Natural killer cell (primary cell): ENCODE results near the gene TEKTIP1. TPM values are rescaled to one million over a fixed set of nuclear protein-coding genes. Genes with fewer than 3 reads are reported as not detected.

Source experiments
- ATAC-seq, 3 donors: fragments of 150-1000 bp in 2 of 3; fragments of 200-7000 bp in 1 of 3; cut with Tn5 transposase; 1 replicate in 1 of 3; 2 replicates in 2 of 3; pipeline ENCODE4 v1.10.0; 2021; ENCODE audit warnings: mild to moderate bottlenecking in 2 of 3, moderate library complexity in 2 of 3
- DNase-seq, 2 donors: peaks; one replicate each; pipeline versions ENCODE4 v3.0.0 to v3.0.0-alpha.2; 2013 to 2021; ENCODE audit warnings: mixed read lengths in 1 of 2
- H3K27ac ChIP-seq: one replicate; pipeline ENCODE4 v1.5.1; 2013; ENCODE audit warnings: mild to moderate bottlenecking, low read length
- H3K27me3 ChIP-seq: one replicate; pipeline ENCODE4 v1.6.1; 2013; ENCODE audit warnings: low read length; ENCODE audit not compliant: control insufficient read depth, insufficient read depth
- H3K36me3 ChIP-seq: one replicate; pipeline ENCODE4 v1.6.1; 2013; ENCODE audit warnings: low read length; ENCODE audit not compliant: control insufficient read depth, insufficient read depth
- H3K4me1 ChIP-seq: one replicate; pipeline ENCODE4 v1.6.1; 2013; ENCODE audit warnings: low read length; ENCODE audit not compliant: control insufficient read depth, insufficient read depth
- H3K4me3 ChIP-seq: one replicate; pipeline ENCODE4 v1.5.1; 2013; ENCODE audit warnings: low read length
- H3K9me3 ChIP-seq: one replicate; pipeline ENCODE4 v1.6.1; 2013; ENCODE audit warnings: low read length; ENCODE audit not compliant: control insufficient read depth, insufficient read depth
- H3K27ac Mint-ChIP-seq, 2 donors: one replicate each; pipeline ENCODE4 v1.8.0; 2022; ENCODE audit warnings: mild to moderate bottlenecking in 2 of 2, mixed read lengths in 2 of 2, moderate library complexity in 1 of 2
- H3K27me3 Mint-ChIP-seq, 2 donors: one replicate each; pipeline ENCODE4 v1.8.0; 2022; ENCODE audit warnings: low read depth in 2 of 2, mixed read lengths in 2 of 2
- H3K36me3 Mint-ChIP-seq: one replicate; pipeline ENCODE4 v1.8.0; 2022; ENCODE audit warnings: mixed read lengths
- H3K4me1 Mint-ChIP-seq, 2 donors: one replicate each; pipeline ENCODE4 v1.8.0; 2022; ENCODE audit warnings: mixed read lengths in 2 of 2
- H3K4me3 Mint-ChIP-seq: one replicate; pipeline ENCODE4 v1.8.0; 2022; ENCODE audit warnings: mild to moderate bottlenecking, moderate library complexity, mixed read lengths
- H3K9me3 Mint-ChIP-seq, 2 donors: one replicate each; pipeline ENCODE4 v1.8.0; 2022; ENCODE audit warnings: mixed read lengths in 2 of 2
- CTCF ChIP-seq: fragments of 200-600 bp; IDR thresholded peaks from one replicate; pipeline ENCODE4 v1.8.0; 2022; ENCODE audit warnings: antibody characterized with exemption
- whole genome bisulfite sequencing: methylation state at CpG from one replicate; pipeline ENCODE4 v1.1.7; 2013; ENCODE audit warnings: missing lambda C conversion rate; ENCODE audit not compliant: insufficient coverage; 5-methylcytosine and 5-hydroxymethylcytosine counted together
- intact Hi-C: fragments of 100-400 bp; cut with micrococcal nuclease; formaldehyde crosslinking; loops from one replicate; pipeline ENCODE4 v1.14.2; 2022
- total RNA-seq, 4 donors: library from RNA; stranded (reverse); fragments of 120-200 nt in 1 of 4; gene quantifications; one replicate each; pipeline versions ENCODE4 v1.2.3 to v1.2.4, GENCODE V29; 2013 to 2022

Gene TEKTIP1
- total RNA-seq, 3 donors from 2014 or later (not counting 1 experiment from before 2014, with no cell fraction given) = 5.9 to 11.6 (median 6.4) TPM

DNA sequence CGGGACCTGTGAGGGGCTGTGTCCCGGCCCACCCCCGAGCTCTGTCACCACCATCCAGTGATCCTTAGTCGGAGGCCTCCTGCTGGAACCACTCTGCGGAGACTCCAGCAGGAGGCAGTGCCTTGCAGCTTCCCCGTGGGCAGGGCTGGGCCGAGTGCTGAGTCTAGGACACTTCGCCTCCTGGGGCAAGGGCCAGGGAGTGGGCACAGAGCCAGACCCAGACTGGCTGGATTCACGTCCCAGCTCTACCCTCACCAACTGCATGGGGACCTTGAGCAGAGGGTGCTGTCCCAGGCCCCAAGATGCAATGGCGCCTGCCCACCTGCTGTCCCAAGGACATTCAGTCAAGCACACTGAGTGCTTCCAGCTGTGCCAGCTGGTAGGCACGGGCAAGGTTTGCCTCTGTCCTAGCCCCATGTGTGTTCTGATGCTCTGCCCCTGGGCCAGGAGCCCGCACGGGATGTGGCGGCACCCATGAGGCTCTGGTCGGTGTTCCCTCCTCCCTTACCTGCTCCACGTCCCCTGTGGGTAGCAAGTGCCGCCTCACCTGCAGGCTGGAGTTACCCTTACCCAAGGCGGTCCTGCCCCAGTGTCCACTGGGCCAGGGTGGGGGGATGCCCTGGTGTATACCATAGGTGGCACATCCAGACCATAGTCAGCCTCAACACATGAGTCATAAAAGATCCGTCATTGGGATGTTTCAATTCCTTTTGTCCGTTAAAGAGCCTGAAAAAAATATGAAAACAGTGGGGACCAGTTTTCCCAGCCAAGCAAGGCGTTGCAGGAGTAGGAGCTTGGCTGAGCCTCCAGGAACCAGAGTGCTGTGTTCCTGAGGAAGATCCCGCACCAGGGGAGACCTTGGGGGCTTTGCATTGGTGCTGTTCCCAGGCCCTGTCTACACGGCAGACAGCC is 25.5 kb upstream of the TEKTIP1 start:
- no peak overlapping the region for H3K27ac Mint-ChIP-seq
- Histone ChIP-seq H3K4me1 (peaks cover 46% of the 10 kb centered on the region), H3K27ac (no peak overlapping the region), H3K27me3 (no peaks in the 10 kb centered on the region), H3K9me3 (no peaks in the 10 kb centered on the region), H3K36me3 (peaks cover 11% of the 10 kb centered on the region), H3K4me3 (no peak overlapping the region)
- H3K4me1 Mint-ChIP-seq = peaks cover 23 to 41% of the 10 kb centered on the region in 2 donors
- ATAC-seq = no peak
- no peaks in the 10 kb centered on the region for H3K36me3 Mint-ChIP-seq
- WGBS = 94% methylated on average over 23 of the region's 23 CpGs
- no peaks in the 10 kb centered on the region for H3K9me3 Mint-ChIP-seq
- no peak overlapping the region for H3K4me3 Mint-ChIP-seq
- no peak for TF ChIP-seq CTCF
- no peak for DNase-seq
- intact Hi-C loops = no loop called here
- H3K27me3 Mint-ChIP-seq = no peaks in the 10 kb centered on the region

- H3K36me3 Mint-ChIP-seq = no peaks in the 10 kb centered on the region
- peaks cover 32% of the 10 kb centered on the region for H3K4me1 ChIP-seq
- H3K36me3 ChIP-seq = peaks cover 14% of the 10 kb centered on the region
- WGBS = 92% methylated on average over 12 of the region's 12 CpGs
- H3K27ac Mint-ChIP-seq = peak overlapping the region in 1 of 2 donors; percentile 24
- no peaks in the 10 kb centered on the region for H3K27me3 Mint-ChIP-seq
- H3K9me3 ChIP-seq = no peaks in the 10 kb centered on the region
- ATAC-seq (no peak), DNase-seq (no peak)
- no peaks in the 10 kb centered on the region for H3K27me3 ChIP-seq
- TF ChIP-seq CTCF = no peak
- intact Hi-C loops = no loop called here
- no peak overlapping the region for H3K4me3 ChIP-seq
- peaks cover 8 to 27% of the 10 kb centered on the region in 2 donors for H3K4me1 Mint-ChIP-seq
- H3K9me3 Mint-ChIP-seq = no peaks in the 10 kb centered on the region
- H3K27ac ChIP-seq = no peak overlapping the region
- H3K4me3 Mint-ChIP-seq = no peak overlapping the region
Measured at GRCh38 chr19:3514930-3515329, 24.0 kb upstream of the TEKTIP1 start.

DNA sequence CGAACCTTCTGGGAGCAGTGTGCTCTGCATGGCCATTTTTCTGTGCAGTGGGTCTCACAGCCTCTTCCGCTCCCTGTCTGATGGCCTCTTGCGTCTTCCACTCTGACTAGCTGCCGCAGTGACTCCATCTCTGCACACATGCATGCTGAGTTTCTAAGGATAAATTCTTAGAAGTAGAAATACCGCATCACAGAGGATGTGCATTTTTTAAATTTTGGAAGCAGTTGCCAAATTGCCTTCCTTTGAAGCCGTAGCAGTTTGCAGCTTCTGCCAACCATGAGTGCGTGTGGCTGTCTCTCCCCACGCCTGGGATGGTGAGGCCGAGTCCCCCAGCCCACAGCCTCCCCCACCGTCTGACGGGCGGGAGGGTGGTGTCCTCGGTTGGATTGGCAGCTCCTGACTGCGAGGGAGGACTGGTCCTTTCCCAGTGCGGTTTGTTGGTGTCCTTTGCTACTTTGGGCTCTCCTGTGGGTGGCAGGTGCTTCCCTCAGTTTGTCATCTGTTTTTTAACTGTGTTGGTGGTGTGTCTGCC is 23.0 kb upstream of the TEKTIP1 start:
- intact Hi-C loops = no loop called here
- Mint-ChIP-seq H3K4me1 (peaks cover 8 to 25% of the 10 kb centered on the region in 2 donors), H3K4me3 (no peak overlapping the region), H3K27me3 (no peaks in the 10 kb centered on the region), H3K36me3 (no peaks in the 10 kb centered on the region), H3K9me3 (no peaks in the 10 kb centered on the region), H3K27ac (peak overlapping the region in 1 of 2 donors; percentile 61)
- ATAC-seq (no peak), DNase-seq (no peak)
- Histone ChIP-seq H3K36me3 (peaks cover 12% of the 10 kb centered on the region), H3K4me1 (peaks cover 28% of the 10 kb centered on the region), H3K9me3 (no peaks in the 10 kb centered on the region), H3K4me3 (no peak overlapping the region), H3K27ac (no peak overlapping the region), H3K27me3 (no peaks in the 10 kb centered on the region)
- TF ChIP-seq CTCF = no peak
- WGBS = 79% methylated on average over 15 of the region's 15 CpGs
